HG03097 (cell line): ENCODE results near the gene CTNNA2.

ENCODE experiments used
- ATAC-seq: cut with Tn5 transposase; IDR thresholded peaks from one replicate; pipeline ENCODE4 v1.9.1; 2021; ENCODE audit not compliant: unreplicated experiment, low FRiP score

Gene CTNNA2

DNA sequence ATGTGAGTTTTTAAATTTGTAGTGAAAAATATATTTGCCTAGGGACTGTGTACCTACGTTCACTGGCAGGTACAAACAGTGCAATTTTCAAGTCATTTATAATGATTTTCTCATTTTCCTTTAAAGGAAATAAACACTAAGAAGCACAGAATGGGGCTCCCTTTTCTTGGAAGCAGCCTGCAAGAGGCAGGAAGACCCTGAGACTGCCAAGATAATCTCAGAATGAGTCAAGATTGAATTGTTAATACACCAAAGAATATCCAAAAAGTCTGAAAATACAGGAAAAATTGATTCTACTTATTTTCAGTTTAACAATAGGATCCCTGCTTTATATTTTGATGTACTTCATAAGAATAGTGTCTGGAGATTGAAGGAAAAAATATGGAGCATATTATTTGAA, 331.2 kb downstream of the CTNNA2 start:
- ATAC-seq = no peak

DNA sequence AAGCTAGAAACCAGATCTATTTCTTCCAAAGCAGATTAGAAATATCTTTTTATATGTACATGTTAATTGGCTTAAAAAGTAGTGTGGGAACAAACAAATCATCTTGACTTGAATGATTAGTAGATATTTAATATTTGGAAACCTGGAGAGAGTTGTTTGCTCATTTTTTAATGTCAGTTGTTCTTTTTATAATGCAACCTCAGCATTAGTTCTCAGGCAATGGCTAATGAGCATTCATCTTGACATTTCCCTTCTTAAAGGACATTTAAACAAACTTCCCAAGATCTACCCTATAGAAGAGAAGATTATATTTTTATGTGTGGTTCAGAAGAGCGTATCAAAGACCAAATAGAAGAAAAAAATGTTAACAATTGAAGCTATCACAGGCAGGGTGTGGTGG, 334.0 kb downstream of the CTNNA2 start:
- no peak for ATAC-seq

DNA sequence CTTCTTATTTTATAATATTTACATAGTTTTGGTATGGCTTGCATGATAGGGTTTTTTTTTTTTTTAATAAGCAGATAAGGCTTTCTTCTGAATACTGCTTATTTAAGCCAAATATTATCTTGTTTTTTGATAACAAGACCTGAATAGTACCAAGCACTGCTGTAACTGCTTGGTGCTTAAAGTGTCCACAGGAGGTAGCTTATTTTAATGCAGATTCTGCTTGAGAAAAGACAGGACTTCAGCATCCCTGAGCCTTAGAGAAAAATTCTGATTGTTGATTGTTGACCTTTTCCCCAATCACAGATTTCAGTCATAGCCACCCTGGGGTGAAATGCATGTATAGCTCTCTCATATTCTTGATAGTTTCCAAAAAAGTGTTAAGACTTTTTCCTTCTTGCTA, 336.4 kb downstream of the CTNNA2 start:
- no peak for ATAC-seq

DNA sequence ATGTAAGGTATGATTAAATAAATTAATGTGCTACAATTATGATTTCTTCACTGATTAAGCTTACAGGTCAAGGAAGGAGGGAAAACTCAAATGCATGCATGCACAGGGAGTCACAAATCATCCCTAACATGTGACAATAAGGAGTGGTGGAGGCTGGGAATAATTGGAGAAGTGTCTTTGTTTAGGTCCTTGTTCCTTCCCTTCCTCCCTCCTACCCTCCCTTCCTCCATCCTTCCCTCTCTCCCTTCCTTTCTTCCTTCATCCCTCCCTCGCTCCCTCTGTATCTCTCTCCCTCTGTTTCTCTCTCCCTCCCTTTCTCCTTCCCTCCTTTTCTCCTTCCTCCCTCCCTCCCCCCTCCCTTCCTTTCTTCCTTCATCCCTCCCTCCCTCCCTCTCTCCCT, 337.1 kb downstream of the CTNNA2 start:
- no peak for ATAC-seq

DNA sequence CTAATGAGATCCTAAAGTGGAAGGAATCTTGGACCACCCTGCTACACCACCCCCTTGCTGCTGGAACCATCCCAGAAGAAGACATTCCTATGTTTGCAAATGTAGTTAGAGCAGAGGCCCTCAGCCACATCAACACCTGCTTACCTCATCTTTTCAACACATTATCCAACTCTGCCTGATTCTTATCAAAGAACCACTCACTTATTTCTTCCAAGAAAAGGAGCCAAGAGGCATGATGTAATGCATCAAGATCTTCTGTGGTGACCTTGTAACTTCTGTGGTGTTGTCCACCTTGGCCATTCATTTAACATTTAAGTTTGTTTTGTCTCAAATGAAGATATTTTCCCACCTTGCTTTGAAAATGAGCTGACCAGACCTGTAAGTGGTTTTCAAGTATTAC, 338.1 kb downstream of the CTNNA2 start:
- ATAC-seq = no peak

DNA sequence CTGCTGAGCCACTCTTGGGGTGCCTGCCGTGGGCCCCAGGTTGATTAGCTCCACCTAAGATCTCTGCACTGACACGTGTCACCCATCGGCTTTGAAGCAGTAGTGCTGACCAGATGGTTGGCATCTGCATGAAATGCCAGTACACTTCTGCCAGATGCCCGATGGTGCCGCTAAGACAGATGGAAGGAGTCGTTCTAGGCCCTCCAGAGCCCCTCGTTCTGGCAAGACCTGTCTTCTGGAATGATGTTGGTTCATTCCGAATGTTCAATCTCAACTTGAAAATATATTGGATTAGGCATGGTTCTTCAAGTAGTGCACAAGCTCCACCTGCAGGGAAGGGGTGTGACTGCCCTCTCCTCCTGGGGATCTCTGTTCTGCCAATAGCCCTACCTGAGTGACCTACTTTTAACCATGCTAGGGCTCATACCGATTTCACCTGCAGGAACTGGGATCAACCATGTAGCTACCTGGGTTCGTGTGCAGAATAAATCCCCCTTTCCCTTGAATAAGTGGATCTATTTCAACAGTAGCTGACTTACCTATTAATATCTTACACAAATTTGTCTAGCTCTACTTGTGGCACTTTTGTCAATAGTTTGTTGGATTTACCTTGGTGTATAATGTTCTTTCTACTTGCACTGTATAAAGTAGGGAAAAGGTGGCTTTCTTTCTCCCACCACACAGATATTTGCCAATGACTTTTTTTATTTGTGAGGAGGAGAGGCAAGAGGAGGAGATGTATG, 342.6 kb downstream of the CTNNA2 start:
- ATAC-seq = no peak

DNA sequence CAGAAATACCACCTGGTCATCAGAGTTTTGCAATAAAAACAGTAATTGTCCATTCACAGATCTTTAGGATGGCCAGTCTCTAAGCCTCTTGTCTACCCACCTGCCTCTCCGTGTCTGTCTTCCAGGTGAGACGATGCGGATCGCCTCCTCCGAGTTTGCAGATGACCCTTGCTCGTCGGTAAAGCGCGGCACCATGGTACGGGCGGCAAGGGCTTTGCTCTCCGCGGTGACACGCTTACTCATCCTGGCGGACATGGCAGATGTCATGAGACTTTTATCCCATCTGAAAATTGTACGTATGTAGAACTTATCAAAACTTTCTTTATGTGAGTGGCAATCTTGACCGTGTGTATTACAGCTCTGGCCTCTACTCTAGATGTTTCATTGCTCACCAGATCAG, 345.0 kb downstream of the CTNNA2 start:
- no peak for ATAC-seq

DNA sequence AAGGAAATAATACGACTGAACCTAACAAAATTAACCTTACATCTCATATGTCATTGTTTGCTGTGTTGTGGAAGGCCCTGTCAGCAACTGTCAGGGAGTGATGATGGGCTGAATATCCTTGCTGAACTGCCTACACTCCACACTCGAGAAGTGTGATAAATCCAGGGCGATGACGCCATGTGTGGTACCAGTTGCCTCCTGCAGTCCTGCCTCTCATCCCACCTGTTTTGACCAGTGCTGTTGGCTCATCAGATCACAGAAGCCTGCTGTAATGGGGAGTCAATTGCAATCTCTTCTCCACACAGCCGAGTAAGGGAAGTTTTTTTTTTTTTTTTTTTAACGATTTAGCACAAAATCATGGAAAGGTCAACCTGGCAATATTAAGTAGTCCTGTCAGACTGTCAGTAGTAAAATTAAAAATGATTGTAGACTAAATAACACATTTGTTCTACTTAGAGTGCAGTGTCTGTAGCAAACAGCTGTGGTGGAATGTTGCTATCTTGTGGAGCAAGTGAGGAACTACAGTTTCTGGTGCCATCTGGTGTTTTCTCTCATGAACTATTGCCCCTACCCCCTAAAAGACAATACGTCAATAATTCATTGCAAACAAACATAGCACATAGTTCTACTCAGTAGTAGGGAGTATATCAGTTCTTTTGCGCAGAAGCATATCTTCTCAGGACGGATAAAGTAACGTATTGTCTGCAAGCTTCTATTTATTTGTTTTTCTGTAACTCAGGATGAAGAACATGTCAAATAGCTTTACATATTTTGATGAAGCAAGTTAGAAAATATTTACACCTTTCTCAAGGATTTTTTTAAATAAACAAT, 347.6 kb downstream of the CTNNA2 start:
- no peak for ATAC-seq

DNA sequence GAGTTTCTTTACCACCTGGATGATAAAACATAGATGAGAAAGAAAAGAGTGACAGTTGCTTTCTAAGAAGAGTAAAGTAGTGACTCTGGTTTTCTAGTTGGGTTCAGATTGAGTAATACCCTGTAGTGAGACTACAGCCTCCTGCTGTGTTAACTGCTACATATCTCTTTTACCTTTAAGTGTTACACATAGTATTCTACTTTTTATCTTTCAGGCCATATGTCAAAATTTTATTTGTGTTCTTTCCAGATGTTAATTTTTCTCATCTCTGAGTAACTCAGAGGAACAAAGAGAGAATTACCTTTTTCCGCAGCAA, 348.2 kb downstream of the CTNNA2 start:
- no peak for ATAC-seq

DNA sequence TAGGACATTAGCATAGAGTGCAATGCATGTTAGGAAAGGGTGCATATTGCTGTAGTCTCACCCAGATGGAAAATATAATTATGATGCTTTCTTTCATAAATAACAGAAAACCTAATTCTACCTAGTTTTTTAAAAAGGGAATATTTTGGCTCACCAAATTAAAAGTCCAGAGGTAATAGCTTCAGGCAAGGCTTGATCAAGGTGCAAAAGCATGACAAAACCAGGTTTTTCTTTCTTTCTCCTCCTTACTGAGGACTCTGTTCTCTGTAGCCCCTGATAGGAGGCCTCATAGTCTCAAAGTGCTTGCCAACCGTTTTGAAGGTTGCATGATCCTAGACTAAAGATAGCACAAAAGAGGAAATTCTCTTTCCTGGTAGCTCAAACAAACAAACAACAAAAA, 349.9 kb downstream of the CTNNA2 start:
- no peak for ATAC-seq

DNA sequence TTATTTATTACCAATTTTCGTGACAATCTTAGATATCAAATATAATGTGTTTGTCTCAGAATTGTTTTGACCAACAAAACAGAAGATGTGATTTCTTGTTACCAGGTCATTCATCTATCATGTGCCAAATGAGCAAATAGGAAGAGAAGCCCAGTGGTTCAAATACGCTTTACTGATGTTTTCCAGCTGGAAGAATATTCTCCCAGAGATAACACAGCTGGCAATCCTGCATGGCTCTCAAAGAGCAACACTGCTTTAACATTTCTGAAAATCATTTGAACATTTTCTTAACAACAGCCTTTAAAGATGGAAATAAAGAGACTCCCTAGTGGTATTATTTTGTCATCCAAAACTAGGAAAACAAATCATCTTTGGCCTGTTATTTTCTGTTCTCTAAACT, 359.8 kb downstream of the CTNNA2 start:
- ATAC-seq = no peak

DNA sequence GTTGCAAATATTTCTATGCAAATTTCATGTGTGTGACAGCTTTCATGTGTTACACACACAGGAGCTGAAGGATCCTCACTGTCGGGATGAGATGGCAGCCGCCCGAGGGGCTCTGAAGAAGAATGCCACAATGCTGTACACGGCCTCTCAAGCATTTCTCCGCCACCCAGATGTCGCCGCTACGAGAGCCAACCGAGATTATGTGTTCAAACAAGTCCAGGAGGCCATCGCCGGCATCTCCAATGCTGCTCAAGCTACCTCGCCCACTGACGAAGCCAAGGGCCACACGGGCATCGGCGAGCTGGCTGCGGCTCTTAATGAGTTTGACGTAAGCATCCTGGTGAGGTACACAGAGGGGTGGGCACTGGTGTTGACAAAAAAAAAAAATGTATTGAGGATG, 361.2 kb downstream of the CTNNA2 start:
- ATAC-seq = no peak

DNA sequence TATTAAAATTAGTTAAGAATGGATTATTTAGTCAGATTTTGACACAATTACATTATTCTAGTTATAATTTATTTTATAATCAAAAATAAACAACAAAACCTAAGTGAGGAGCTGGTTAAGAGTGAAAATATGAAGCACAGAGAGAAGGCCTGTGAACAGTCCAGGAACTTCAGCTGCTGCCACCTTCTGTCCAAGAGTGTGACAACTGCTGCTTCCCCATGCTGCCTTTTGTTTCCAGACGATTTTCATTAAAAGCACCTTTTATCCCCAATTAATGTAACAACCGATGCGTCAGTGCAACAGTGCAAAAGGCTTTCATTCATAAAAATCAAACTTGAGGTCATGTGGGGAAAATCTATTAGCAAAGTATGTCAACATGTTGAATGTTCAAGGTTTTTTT, 363.6 kb downstream of the CTNNA2 start:
- ATAC-seq = no peak

DNA sequence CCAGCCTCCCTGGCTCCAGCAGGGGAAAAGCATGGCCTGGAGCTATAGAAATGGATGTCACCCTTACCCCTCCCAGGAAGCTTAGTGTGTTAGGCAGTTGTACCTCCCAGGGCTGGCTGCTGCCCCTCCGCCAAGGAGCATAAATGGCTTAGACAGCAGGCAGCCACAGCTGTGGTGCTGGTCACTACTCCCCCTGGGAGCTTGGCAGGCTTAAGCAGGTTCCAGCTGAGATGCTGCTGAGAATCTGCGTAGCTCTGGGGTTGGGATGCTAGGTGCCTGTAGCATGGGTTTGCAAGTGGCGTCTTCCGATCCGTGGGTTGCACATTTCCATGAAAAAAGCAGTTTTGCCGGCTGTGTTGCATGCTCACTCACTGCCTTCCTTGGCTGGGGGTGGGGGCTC, 369.7 kb downstream of the CTNNA2 start:
- ATAC-seq = no peak

DNA sequence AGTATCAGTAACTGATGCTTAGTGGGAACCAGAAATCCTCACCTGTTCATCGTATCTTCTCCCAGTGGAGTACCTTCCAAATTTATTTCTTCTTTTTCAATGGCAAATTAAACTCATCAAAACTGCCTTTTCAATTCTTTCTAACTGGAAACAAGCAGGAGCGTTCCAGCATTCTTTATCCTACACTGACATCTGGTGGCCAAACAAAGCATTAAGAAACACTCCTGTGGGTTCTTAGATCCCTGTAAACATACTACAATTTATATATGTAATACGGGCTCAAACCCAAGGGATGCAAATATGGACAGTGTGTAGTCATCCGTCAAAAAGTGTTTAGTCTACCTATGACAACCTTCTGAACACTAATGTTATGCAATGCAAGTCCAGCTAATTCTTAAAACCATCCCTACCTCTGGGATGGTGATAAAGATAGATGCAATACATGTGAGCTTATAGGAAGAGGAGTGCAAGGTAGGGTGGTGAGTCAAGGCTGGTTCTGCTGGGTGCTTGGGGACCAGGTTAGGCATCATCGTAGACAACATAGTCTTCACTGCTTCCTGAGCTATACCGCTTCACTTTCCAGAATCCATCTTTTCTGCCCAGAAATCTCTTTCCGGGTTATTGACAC, 375.0 kb downstream of the CTNNA2 start:
- ATAC-seq = no peak

DNA sequence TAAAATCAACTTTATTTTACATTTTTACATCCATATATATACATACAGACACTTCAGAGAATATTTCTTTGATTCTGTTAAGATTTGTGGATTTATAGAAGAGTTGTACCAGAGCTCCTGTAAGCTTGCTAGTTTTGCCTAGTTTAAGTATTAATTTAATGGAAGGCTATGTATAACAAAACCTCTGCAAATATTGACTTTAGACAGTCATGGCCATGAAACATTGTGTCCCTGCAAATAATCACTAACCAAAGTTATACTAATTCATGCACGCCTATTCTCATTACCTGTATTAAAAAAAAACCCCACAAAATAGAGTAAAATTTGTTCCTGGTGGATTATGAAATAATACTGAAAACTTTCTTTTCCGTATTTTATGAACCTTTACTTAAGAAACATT, 379.3 kb downstream of the CTNNA2 start:
- no peak for ATAC-seq

DNA sequence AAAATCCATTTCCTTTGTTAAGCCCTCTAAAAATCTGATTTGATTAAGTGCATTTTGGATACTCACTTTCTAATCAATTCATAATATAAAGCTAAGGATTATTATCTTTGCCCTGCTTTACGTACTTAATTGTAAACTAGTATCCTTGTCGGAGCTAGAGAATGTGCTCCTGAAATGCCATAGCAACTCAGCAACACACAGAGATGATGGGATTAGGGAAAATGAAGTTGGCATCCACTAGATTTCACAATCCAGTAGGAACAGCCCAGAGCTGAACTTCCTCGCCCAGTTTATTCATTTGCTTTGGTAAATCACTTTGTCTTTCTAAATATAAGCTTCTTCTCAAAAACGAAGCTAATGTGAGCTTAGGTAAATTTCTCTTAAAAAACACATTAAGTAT, 386.3 kb downstream of the CTNNA2 start:
- ATAC-seq = no peak

DNA sequence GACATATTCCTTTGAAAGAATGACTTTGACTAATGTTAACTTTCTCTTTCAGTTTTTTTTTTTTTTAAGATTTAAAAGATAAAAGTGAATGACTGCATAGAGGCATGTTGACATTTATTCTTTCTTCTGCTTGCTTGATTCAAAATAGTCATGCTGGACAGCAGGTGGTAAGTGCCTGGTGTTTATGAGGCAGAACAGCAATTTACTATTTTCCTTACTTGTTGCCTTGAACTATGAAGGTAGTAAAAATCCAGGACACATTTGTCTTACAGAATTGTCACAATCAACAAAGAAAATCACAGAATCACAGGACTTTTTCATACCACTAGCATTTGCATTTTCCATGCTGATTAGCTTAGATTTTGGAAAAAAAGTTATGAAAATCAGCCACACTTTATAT, 388.3 kb downstream of the CTNNA2 start:
- ATAC-seq = no peak

DNA sequence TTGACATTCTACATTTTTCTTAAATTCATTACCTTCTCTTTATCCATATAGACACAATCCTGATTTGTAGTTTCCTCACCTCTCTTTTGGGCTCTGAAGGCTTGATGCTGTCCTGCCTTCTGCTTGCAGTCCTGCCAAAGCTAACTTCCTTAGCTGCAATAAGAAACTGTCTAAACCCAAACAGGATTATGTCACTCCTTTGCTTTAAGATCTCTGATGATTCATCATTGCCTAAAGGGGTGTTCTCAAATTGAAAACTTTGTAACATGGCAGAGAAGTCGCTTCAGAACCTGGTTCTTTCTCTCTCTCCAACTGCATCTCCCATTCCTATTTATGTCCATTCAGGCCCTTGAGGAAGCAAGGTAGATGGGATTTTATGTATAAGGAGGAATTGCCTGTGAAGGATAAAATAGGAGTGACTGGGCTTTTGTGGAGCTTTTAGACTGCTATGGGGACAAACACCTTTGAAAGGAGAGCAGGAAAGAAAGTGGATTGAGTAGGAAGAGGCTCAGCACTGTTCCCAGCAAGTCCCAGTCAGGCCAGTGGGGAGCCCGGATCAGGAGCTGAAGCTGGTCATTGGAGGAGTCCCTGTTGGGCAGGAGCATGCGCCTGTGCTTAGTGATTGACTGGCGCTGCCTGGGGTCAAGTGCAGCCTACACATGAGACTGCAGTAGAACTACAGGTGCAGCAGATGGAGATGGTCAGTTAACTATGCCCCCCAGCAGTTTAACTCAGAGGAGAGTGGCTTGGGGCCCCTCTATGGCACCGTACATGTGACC, 390.6 kb downstream of the CTNNA2 start:
- no peak for ATAC-seq

DNA sequence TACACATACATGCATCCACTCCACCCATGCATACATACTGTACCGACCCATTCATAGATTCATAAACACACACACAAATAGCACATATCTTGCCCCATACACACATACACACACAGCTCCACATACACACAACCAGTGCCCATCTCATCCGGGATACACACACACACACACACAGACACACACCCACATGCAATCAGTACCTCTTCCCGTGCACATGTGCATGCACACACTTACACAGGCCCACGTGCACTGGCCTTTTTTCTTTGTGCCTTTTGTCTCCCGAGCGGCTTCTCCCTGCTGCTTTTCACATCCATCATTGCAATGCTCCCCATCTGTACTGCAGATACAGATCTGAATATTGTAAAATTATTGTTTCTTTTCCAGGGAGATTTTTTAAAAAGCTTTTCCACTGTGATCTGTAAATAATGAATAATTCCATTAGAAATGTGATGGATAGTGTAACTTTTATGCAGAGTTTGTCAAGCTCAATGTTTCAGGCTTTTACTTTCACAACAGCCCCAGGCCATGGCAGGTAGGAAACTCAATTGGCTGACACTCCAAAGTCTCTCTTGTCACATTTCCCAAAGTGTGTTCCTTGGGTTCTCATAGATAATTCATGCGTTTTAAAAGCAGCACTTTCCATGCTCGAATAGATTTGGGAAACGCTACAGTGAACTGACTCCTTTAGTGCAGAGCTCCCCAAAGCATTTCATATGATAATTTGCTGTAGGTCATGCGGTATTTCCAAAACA, 393.5 kb downstream of the CTNNA2 start:
- ATAC-seq = no peak
